Left cardiac atrium (tissue), 4 donors: ENCODE measurements around the gene NQO1. TPM values are rescaled to one million over a fixed set of nuclear protein-coding genes. Genes with fewer than 3 reads are reported as not detected.

Source experiments
- ATAC-seq, 2 donors: fragments of 200-7000 bp; cut with Tn5 transposase; one replicate each; pipeline ENCODE4 v1.9.1; 2020; ENCODE audit warnings: mild to moderate bottlenecking in 2 of 2, moderate library complexity in 2 of 2
- DNase-seq: peaks from one replicate; pipeline ENCODE4 v3.0.0-alpha.2; 2020
- intact Hi-C, 2 donors: fragments of 100-400 bp; cut with DNase I; formaldehyde crosslinking; loops; one replicate each; pipeline versions ENCODE4 v1.14.1 to v1.15.1; 2022 to 2023
- total RNA-seq, 2 donors: library from RNA; stranded (reverse); fragmentation: NEBNext Ultra II Directional; extraction: Animal tissue kit (Norgen Biotek cat#: 25700); gene quantifications; one replicate each; pipeline ENCODE4 v1.2.1, GENCODE V29; 2021
- donor health status: DM: no; HTN: yes; CAD: no.
- donor health status: DM: no; HTN: yes; CAD: no; lungs with severe emphysema.
- donor health status: DM: yes; HTN: yes; CAD: no.
- donor health status: Dilated cardiomyopathy.

Gene NQO1
- total RNA-seq, 2 donors from 2014 or later = 36.3 to 50.6 TPM

GRCh38 chr16:69711115-69711740 is 15.1 kb downstream of the NQO1 start:
- no peak for DNase-seq
- ATAC-seq = peak; percentile 24 to 74
- intact Hi-C loops = loop anchor here (2.0 to 5.0 kb wide), 2 partner anchors 41 to 44 kb away; partner anchors contain the start of gene NOB1 (in 2 of the 2)

GRCh38 chr16:69709456-69710084 is 16.8 kb downstream of the NQO1 start:
- peak; percentile 47 to 69 for ATAC-seq
- intact Hi-C loops = loop anchor here (2.0 to 5.0 kb wide), 2 partner anchors 43 to 45 kb away; partner anchors contain the start of gene NOB1 (in 2 of the 2)
- no peak for DNase-seq

- DNase-seq (no peak), ATAC-seq (no peak)
- intact Hi-C loops = no loop called here
These were observed 18.3 kb downstream of the NQO1 start for GRCh38 chr16:69707920-69708683.

- no peak for DNase-seq
- intact Hi-C loops = no loop called here
- no peak for ATAC-seq
These were observed 19.4 kb downstream of the NQO1 start for GRCh38 chr16:69706975-69707340.

GRCh38 chr16:69706256-69706974 is 19.9 kb downstream of the NQO1 start:
- intact Hi-C loops = no loop called here
- ATAC-seq = peak in 1 of 2 donors; percentile 29
- no peak for DNase-seq

- DNase-seq = no peak
- ATAC-seq = peak in 1 of 2 donors; percentile 72
- intact Hi-C loops = no loop called here
These were observed 22.7 kb downstream of the NQO1 start for GRCh38 chr16:69703638-69704037.

- ATAC-seq (no peak), DNase-seq (no peak)
- intact Hi-C loops = no loop called here
These were observed 24.5 kb downstream of the NQO1 start for GRCh38 chr16:69701866-69702265.

- ATAC-seq = no peak
- intact Hi-C loops = no loop called here
- DNase-seq = no peak
These were observed 24.9 kb downstream of the NQO1 start for GRCh38 chr16:69701452-69701851.

- ATAC-seq = no peak
- intact Hi-C loops = no loop called here
- no peak for DNase-seq
These were observed 26.4 kb downstream of the NQO1 start for GRCh38 chr16:69699915-69700314.

GRCh38 chr16:69698404-69698803 is 28.0 kb downstream of the NQO1 start:
- DNase-seq (no peak), ATAC-seq (no peak)
- intact Hi-C loops = no loop called here

- DNase-seq (no peak), ATAC-seq (no peak)
- intact Hi-C loops = no loop called here
These were observed 32.4 kb downstream of the NQO1 start for GRCh38 chr16:69693916-69694315.

GRCh38 chr16:69691980-69692911 is 34.1 kb downstream of the NQO1 start:
- DNase-seq (no peak), ATAC-seq (peak; percentile 53 to 72)
- intact Hi-C loops = no loop called here

- DNase-seq (no peak), ATAC-seq (no peak)
- intact Hi-C loops = no loop called here
These were observed 37.8 kb downstream of the NQO1 start for GRCh38 chr16:69688589-69688988.

- no peak for ATAC-seq
- no peak for DNase-seq
These were observed 46.0 kb downstream of the NQO1 start for GRCh38 chr16:69680358-69680757.

GRCh38 chr16:69672998-69673713 is 53.2 kb downstream of the NQO1 start:
- no peak for ATAC-seq
- intact Hi-C loops = no loop called here
- no peak for DNase-seq

More at GRCh38 chr16:69680358-69680757, 46.0 kb downstream of the NQO1 start:
- intact Hi-C loops = no loop called here

- DNase-seq = no peak
These were observed 53.9 kb downstream of the NQO1 start for GRCh38 chr16:69672315-69672997.

GRCh38 chr16:69669577-69669976 is 56.8 kb downstream of the NQO1 start:
- intact Hi-C loops = no loop called here
- ATAC-seq = no peak
- no peak for DNase-seq

More at GRCh38 chr16:69672315-69672997, 53.9 kb downstream of the NQO1 start:
- intact Hi-C loops = no loop called here
- no peak for ATAC-seq
